ENCODE measurements around the gene C1QTNF4. TPM values are rescaled to one million over a fixed set of nuclear protein-coding genes. Genes with fewer than 3 reads are reported as not detected.

Gene C1QTNF4
- total and polyA plus RNA-seq, 9 of the 15 experiments (the other 6 are each of a cell fraction or from before 2014, with no cell fraction given): not detected

GRCh38 chr11:47642099-47642855 is 48.1 kb upstream of the C1QTNF4 start, which contains the start of gene MTCH2 (continued):
- TF ChIP-seq TFAM (CRISPR knock-in tag; conservative IDR thresholded peaks at IDR 0.05) (no peak), ZKSCAN3 (CRISPR knock-in tag; IDR thresholded peaks at IDR 0.05) (no peak), CTBP1 (IDR thresholded peaks at IDR 0.05; ENCODE audit: borderline replicate concordance) (peak; percentile 89), SPI1 (IDR thresholded peaks at IDR 0.05; ENCODE audit: borderline replicate concordance, low read depth, low read length) (no peak), ARID4B (CRISPR knock-in tag; IDR thresholded peaks at IDR 0.05) (peak; percentile 82), HCFC1 (IDR thresholded peaks at IDR 0.05; ENCODE audit: low read depth, low read length) (peak; percentile 64; the same call in 1 of the 2 replicates), PKNOX1 (IDR thresholded peaks at IDR 0.05) (peak; percentile 65), MTA3 (IDR thresholded peaks at IDR 0.05; ENCODE audit: borderline replicate concordance) (no peak; the same call in 1 of the 2 replicates), ZNF695 (CRISPR knock-in tag; IDR thresholded peaks at IDR 0.05) (no peak), ZNF217 (CRISPR knock-in tag; IDR thresholded peaks at IDR 0.05) (no peak), ELK3 (CRISPR knock-in tag; IDR thresholded peaks at IDR 0.05) (no peak), ZNF592 (IDR thresholded peaks at IDR 0.05) (0 out of 2 replicates have a peak, but pooled peaks have one; percentile 47)
- TF ChIP-seq, protein P1, sequence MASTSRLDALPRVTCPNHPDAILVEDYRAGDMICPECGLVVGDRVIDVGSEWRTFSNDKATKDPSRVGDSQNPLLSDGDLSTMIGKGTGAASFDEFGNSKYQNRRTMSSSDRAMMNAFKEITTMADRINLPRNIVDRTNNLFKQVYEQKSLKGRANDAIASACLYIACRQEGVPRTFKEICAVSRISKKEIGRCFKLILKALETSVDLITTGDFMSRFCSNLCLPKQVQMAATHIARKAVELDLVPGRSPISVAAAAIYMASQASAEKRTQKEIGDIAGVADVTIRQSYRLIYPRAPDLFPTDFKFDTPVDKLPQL (IDR thresholded peaks at IDR 0.05; ENCODE audit: extremely low read depth, insufficient read length): no peak
- TF ChIP-seq, protein P2, sequence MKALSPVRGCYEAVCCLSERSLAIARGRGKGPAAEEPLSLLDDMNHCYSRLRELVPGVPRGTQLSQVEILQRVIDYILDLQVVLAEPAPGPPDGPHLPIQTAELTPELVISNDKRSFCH (CRISPR knock-in tag; IDR thresholded peaks at IDR 0.05): no peak
- TF ChIP-seq, protein P2 (tag; IDR thresholded peaks at IDR 0.05): 0 out of 2 replicates have a peak, but pooled peaks have one; percentile 59

Measured in K562 (cell line).